Fibroblast of lung (primary cell): ENCODE data around the gene NFATC3.

Experiments
- EZH2 ChIP-seq: IDR thresholded peaks from 2 replicates; pipeline ENCODE4 v1.5.1; 2012; ENCODE audit warnings: low read length, control low read depth, mild to moderate bottlenecking; ENCODE audit errors: missing control alignments
- TF ChIP-seq, protein P1 (sequence below), 2 donors: IDR thresholded peaks in 1 of 2; conservative IDR thresholded peaks in 1 of 2; 1 replicate in 1 of 2; 2 replicates in 1 of 2; pipeline ENCODE4 v1.5.1; 2011 to 2012; ENCODE audit warnings: low read length in 2 of 2, control low read depth in 1 of 2, inconsistent platforms in 1 of 2, low read depth in 1 of 2, mild to moderate bottlenecking in 1 of 2

DNA sequence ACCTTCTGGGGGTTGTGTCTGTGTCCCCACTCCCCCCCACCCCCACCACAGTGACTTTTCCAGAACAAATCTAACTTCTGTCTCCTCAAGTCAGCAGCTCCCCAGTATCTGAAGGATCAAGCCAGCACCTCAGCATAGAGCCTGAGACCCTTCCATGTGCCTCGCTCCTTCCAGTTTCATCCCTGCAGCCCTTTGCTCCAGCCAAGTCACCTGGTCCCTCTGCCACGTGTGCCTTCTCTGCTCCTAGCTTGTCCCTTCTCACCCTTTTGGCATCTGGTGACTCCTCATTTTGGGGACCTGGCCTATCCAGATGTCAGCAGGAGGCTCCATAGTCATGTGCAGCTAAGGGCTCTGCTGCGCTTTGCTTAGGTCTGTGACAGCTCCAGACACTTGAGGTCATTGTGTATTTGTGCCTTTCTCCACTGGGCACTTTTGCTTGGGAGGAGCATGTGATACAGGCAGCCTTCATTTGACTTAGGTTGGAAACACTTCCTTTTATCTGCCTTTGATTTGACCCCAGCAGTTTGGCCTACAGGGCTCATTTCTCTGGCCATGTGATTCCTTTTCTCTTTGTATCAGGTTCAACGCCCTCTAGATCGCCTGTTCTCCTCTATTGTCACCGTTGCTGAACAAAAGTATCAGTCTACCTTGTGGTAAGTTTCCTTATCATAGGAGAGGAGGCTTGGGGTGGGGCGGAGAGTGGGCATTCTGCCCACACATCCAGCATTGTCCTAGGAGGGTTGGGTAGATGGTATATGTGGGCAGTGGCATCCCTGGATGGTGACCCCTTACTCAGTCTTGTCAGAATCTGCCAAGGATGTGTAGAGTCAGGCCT, 7.1 kb upstream of the NFATC3 start:
- TF ChIP-seq, protein P1, sequence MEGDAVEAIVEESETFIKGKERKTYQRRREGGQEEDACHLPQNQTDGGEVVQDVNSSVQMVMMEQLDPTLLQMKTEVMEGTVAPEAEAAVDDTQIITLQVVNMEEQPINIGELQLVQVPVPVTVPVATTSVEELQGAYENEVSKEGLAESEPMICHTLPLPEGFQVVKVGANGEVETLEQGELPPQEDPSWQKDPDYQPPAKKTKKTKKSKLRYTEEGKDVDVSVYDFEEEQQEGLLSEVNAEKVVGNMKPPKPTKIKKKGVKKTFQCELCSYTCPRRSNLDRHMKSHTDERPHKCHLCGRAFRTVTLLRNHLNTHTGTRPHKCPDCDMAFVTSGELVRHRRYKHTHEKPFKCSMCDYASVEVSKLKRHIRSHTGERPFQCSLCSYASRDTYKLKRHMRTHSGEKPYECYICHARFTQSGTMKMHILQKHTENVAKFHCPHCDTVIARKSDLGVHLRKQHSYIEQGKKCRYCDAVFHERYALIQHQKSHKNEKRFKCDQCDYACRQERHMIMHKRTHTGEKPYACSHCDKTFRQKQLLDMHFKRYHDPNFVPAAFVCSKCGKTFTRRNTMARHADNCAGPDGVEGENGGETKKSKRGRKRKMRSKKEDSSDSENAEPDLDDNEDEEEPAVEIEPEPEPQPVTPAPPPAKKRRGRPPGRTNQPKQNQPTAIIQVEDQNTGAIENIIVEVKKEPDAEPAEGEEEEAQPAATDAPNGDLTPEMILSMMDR (conservative IDR thresholded peaks at IDR 0.05 in 1 of 2, IDR thresholded peaks at IDR 0.05 in 1 of 2; ENCODE audit: low read depth in 1 of 2, low read length in 2 of 2), result no peak
- no peak for TF ChIP-seq EZH2
